DOHH2 (cell line): ENCODE results near the gene PDE9A.

ENCODE experiments used
- CTCF ChIP-seq: fragments of 200-600 bp; sonication (generic); IDR thresholded peaks from one replicate; pipeline ENCODE4 v1.5.1; 2014; ENCODE audit warnings: antibody characterized with exemption, mild to moderate bottlenecking, low read depth, low read length; ENCODE audit not compliant: poor library complexity, severe bottlenecking
- EZH2phosphoT487 ChIP-seq: fragments of 200-600 bp; sonication (generic); IDR thresholded peaks from 2 replicates; pipeline ENCODE4 v1.6.1; 2017; ENCODE audit warnings: borderline replicate concordance, mild to moderate bottlenecking, antibody characterized with exemption, low read length, moderate library complexity, mixed read lengths

GRCh38 chr21:42640486-42640885, 12.9 kb upstream of the PDE9A start:
- TF ChIP-seq CTCF (no peak), EZH2phosphoT487 (no peak)
